Globus pallidus (tissue), 1 donor: ENCODE measurements around the gene ARHGAP4.

ENCODE experiments used
- DNase-seq: peaks from one replicate; pipeline ENCODE4 v3.0.0-alpha.2; 2015; ENCODE audit warnings: low spot score

Gene ARHGAP4

DNA sequence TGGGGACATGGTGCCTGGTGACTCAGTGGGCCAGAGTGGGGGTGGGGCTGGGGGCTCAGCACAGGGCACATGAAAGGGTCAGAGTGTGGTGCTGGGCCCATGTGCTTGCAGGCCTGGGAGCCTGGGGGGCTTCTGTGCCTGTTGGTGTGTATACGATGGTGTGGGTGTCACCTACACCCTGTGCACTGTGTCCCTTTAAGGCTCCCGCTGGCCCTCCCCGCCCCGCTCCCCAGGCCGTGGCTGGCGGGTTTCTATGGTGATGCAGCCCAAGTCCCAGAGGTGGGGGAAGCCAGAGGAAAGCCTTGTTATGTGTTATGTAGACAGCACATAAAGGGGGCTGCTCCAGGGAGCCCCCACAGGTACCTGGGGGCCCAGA lies 45.6 kb downstream of the ARHGAP4 start:
- DNase-seq, result no peak

DNA sequence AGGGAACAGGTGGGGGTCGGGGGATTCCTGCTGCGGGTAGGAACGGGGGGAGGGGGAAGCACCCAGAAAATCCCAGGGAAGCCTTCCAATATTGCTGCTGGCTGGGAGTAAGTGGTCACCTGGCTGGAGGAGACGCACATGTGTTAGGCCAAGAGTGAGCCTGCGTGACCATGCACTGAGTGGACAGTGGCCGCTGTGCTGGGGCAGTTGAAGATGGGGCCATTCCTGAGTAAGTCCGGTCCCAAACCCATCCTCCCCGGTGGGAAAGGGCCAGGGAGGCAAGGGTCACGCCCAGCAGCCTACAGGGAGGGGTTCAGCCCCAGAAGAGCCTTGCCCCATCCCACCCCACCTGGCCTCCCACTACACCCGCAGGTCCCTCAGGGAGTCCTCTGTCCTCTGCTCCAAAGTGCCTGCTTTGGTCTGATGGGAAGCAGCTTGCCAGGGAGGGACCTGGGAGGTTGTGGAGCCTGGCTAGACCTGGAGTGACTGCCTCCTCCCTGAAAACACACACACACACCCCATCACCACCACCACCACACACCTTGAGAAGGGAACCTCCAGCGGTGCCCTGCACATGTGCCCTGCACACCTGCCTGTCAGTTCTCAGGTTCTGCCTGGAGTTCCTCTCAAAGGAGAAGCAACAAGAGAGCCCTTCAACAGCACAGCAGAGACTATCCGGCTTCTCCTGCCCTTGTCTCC lies 46.2 kb downstream of the ARHGAP4 start:
- DNase-seq, result no peak

GRCh38 chrX:153878969-153879653 lies 47.0 kb downstream of the ARHGAP4 start:
- no peak for DNase-seq

- no peak for DNase-seq
These were observed 47.7 kb downstream of the ARHGAP4 start for GRCh38 chrX:153878345-153878744.

- DNase-seq, result no peak
These were observed 48.3 kb downstream of the ARHGAP4 start for GRCh38 chrX:153877571-153878261.

GRCh38 chrX:153876112-153876491 lies 50.0 kb downstream of the ARHGAP4 start:
- DNase-seq, result no peak

DNA sequence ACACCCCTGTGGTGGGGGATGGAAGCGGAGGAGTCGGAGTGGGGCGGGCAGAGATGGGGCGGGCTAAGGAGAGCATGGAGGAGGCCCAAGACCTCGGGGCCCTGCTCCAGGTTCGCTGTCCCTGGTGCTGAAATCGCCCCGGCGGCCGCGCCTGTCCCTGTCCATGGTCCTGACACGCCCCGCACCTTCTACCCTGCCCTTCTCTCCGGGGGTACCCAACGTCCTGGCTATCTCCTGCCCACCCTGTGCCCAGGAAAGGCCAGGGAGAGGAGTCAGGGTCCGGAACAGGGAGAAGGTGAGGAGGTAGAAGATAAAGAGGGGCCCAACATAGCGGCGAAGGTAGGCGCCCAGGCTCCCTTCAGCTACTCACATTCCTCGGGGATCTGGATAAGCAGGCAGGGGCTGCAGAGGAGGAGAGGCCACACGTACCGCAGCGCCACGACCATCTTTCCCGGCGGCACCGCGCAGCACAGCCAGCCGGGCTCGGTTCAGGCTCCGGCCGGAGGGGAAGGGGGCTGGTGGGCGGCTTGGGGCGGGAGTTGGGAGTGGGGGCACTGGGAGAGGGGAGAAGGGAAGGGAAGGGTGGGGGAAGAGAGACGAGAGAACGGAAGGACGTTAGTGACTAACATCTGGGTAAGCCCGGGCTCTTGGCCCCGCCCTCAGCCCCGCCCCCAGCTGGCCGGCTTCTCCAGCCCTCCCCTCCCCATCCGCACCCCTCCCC lies 50.5 kb downstream of the ARHGAP4 start:
- peak; percentile 32 for DNase-seq

DNA sequence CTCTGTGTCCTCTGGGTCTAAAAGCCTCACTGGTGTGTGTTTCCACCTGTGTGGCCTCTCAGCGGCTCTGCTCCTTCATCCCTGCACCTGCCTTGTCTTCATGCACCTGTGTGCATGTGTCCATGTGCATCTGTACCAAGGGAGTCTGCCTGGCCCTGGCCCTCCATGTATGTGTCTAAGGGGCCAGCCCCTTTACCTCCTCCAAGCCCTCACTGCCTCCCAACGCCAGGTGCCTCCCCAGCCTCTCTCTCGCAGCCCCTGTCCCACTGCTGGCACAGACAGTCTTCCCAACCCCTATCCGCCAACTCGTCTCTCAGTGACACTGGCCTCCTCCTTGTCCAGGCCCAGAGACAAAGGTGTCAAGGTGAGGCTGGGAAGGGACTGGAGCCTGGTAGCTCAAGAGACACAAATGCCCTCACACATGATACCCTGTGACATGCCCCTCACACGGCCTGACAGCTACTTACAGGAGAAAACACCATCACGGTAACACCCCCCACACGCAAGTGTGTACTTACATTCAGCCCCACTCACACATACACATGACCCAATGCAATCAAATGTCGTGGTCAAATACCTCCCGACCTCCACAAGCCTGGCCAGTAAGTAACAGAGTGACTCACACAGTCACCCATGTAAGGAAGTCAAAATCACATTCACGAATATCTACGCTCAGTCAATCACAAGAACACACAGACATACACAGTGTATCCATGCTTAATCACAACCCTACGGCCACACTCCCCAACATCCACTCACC lies 51.5 kb downstream of the ARHGAP4 start:
- DNase-seq, result no peak

GRCh38 chrX:153874085-153874365 lies 52.0 kb downstream of the ARHGAP4 start:
- no peak for DNase-seq

GRCh38 chrX:153873282-153874084 lies 52.6 kb downstream of the ARHGAP4 start:
- DNase-seq, result no peak

- no peak for DNase-seq
These were observed 53.9 kb downstream of the ARHGAP4 start for GRCh38 chrX:153871946-153872878.

- no peak for DNase-seq
These were observed 54.6 kb downstream of the ARHGAP4 start for GRCh38 chrX:153871451-153871850.

GRCh38 chrX:153870791-153871360 lies 55.2 kb downstream of the ARHGAP4 start:
- no peak for DNase-seq

GRCh38 chrX:153870288-153870690 lies 55.8 kb downstream of the ARHGAP4 start:
- no peak for DNase-seq

- DNase-seq, result no peak
These were observed 56.4 kb downstream of the ARHGAP4 start for GRCh38 chrX:153869473-153870287.

- no peak for DNase-seq
These were observed 57.2 kb downstream of the ARHGAP4 start for GRCh38 chrX:153868576-153869472.

DNA sequence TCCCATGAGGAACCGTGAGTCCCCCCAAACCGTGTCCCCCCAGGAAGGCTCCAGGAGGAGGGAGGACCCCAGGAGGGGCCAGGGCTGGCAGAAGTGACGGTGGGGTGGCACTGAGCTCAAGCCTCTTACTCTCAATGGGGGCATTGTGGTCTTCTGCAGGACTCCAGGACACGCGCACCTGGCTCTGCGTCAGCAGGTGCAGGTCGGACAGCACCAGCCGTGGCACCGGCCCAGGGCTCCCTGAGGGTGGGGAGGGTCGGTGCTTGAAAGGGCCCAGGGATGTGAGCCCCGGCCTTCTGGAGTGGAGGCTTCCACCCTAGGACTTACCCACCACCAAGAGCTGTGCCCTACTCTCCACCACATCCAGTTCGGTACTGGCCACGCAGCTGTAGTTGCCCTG lies 58.4 kb downstream of the ARHGAP4 start:
- DNase-seq, result no peak

DNA sequence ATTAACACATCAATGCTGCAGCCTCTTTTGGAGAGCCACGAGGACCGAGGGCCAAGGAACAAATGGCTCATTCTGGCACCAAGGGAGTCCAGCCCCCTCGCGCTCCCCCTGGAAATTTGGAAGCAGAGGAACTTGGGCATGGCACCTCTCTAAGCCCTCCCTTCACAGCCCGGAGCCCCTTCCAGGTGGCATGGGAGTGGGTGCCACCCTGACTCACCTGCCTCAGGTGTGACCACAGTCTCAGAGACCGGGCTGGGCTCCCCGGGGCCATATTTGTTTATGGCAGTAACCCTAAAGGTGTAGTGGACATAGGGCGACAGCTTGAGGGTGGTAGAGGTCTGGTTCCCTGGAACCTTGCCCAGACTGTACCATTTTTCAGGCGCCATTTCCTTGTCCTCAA lies 58.9 kb downstream of the ARHGAP4 start:
- no peak for DNase-seq
